22Rv1 (cell line): ENCODE measurements around the gene CDHR5.

Source experiments
- H3K27ac ChIP-seq: fragments of 450-650 bp; 2 replicates; pipeline ENCODE4 v1.5.1; 2017
- ZFX ChIP-seq: fragments of 450-650 bp; IDR thresholded peaks from 2 replicates; pipeline ENCODE4 v1.6.1; 2017; ENCODE audit warnings: antibody characterized with exemption, borderline replicate concordance
- TF ChIP-seq, protein P1 (sequence below): fragments of 450-650 bp; IDR thresholded peaks from 2 replicates; pipeline ENCODE4 v1.5.1; 2017; ENCODE audit warnings: mild to moderate bottlenecking

CDHR5 gene

DNA sequence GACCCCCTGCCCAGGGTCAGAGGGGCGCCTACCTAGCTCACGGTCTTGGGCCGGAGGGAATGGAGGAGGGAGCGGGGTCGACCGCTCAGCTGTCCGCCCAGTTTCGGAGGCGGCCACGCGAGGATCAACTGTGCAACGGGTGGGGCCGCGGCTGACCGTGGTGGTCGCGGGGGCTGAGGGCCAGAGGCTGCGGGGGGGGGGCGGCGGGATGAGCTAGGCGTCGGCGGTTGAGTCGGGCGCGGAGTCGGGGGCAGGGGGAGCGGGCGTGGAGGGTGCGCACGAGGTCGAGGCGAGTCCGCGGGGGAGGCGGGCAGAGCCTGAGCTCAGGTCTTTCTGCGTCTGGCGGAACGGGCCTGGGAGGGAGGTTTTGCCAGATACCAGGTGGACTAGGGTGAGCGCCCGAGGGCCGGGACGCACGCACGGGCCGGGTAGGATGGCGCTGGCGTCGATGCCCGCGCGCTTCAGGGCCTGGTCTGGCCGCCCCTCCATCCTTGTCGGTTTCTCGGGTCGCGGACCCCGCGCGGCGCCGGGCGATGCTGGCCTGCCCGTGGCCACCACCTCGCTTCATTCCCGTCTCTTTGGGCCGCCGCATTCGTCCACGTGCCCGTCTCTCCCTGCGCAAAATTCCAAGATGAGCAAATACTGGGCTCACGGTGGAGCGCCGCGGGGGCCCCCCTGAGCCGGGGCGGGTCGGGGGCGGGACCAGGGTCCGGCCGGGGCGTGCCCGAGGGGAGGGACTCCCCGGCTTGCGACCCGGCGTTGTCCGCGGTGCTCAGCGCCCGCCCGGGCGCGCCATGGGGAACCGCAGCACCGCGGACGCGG, 12.0 kb upstream of the CDHR5 start, which contains the start of gene DRD4:
DRD4 (plus strand) TSS at position 759 of the 822 bp plus-strand sequence; CDS start at position 795, 36 bp downstream.
- no peak for TF ChIP-seq ZFX
- TF ChIP-seq, protein P1, sequence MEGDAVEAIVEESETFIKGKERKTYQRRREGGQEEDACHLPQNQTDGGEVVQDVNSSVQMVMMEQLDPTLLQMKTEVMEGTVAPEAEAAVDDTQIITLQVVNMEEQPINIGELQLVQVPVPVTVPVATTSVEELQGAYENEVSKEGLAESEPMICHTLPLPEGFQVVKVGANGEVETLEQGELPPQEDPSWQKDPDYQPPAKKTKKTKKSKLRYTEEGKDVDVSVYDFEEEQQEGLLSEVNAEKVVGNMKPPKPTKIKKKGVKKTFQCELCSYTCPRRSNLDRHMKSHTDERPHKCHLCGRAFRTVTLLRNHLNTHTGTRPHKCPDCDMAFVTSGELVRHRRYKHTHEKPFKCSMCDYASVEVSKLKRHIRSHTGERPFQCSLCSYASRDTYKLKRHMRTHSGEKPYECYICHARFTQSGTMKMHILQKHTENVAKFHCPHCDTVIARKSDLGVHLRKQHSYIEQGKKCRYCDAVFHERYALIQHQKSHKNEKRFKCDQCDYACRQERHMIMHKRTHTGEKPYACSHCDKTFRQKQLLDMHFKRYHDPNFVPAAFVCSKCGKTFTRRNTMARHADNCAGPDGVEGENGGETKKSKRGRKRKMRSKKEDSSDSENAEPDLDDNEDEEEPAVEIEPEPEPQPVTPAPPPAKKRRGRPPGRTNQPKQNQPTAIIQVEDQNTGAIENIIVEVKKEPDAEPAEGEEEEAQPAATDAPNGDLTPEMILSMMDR = no peak
- no peak within 1 kb of the TSS for H3K27ac ChIP-seq

DNA sequence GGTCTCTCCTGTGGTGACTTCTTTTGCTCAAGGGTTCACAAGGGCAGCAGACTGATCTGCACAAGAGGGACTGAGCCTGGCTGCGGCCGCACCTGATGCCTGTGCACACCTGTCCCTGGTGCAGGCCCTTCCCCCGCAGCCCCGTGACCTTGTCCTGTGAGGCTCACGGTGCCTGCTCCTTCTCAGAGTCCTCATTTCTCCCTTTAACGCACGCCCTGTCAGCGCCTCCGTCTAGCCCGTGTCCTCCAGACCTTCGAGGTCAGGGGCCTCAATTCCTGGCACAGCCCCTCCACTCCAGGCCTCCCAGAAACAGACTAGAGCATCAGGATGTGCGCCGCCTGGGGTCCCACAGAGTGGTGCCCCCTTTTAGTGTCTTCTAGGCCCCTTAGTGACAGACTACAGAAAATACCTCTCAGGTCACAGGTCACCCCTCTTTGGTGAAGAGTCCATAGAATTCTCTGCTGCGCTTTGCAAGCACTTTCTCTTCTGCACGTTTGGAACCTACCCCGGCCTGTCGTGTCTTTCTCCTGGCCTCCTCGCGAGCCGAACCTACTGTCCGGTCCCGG, 11.3 kb upstream of the CDHR5 start:
- no peak for TF ChIP-seq ZFX
- TF ChIP-seq, protein P1 = no peak

DNA sequence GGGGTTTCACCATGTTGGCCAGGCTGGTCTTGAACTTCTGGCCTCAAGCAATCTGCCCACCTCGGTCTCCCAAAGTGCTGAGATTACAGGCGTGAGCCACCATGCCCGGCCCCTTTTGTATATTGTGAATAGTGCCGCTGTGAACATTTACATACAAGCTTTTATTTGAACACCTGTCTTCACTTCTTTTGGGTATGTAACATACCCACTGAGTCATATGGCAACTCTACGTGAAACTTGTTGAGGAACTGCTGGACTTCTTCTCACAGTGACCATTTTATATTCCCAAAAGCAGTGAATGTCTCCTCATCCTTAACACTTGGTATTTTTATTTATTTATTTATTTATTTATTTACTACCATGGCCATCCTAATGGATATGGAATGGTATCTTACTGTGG, 6.1 kb upstream of the CDHR5 start:
- TF ChIP-seq, protein P1 = no peak

More for the DNA sequence above, 11.3 kb upstream of the CDHR5 start:
- H3K27ac ChIP-seq = no peak overlapping the region

DNA sequence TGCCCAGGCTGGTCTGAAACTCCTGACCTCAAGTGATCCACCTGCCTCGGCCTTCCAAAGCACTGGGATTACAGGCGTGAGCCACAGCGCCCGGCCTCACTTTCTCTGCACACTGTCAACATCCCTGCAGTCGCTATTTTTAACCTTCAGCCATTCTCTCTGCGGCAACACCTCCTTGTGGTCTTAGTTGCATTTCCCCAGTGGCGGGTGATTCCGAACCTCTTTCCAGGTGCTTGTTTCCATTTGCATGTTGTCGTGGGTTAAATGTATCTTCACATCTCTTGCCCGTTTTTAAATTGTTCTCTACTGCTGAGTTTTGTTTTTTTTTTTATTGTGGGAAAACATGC, 4.5 kb upstream of the CDHR5 start:
- H3K27ac ChIP-seq = no peak overlapping the region
- TF ChIP-seq ZFX = no peak
- TF ChIP-seq, protein P1 = no peak

More for the DNA sequence above, 6.1 kb upstream of the CDHR5 start:
- H3K27ac ChIP-seq = no peak overlapping the region

DNA sequence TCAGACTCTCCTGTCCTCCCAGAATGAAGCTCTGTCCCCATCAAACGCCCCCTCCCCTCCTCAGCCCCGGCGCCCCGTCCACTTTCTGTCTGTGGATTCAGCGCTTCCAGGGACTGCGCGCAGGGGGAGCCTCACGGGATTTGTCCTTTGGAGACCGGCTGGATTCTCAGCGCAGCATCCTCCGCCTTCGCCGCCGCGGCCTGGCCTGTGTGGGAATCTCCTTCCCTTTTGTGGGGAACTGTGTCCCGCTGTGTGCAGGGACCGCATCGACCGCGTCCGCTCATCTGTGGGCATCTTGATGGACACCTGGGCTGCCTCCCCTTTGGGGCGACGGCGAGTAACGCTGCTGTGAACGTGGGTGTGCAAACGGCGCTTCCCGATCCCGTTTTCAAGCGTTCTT, 3.3 kb upstream of the CDHR5 start:
- H3K27ac ChIP-seq = no peak overlapping the region
- TF ChIP-seq, protein P1 = no peak
- no peak for TF ChIP-seq ZFX

DNA sequence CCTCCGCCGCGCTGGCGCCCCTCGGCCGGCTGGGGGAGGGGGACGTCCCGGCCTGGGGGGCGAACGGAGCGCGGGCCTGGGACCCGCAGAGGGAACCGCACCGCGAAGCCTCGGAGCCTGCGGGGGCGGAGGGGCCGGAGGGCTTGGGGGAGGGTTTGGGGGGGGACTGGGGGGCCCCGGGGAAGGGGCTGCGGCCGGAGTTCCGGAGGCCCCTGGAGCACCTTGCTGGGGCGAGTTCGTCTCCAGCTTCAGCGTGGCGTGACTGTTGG, 2.5 kb upstream of the CDHR5 start:
- TF ChIP-seq, protein P1 = no peak
- no peak for TF ChIP-seq ZFX
- no peak overlapping the region for H3K27ac ChIP-seq

DNA sequence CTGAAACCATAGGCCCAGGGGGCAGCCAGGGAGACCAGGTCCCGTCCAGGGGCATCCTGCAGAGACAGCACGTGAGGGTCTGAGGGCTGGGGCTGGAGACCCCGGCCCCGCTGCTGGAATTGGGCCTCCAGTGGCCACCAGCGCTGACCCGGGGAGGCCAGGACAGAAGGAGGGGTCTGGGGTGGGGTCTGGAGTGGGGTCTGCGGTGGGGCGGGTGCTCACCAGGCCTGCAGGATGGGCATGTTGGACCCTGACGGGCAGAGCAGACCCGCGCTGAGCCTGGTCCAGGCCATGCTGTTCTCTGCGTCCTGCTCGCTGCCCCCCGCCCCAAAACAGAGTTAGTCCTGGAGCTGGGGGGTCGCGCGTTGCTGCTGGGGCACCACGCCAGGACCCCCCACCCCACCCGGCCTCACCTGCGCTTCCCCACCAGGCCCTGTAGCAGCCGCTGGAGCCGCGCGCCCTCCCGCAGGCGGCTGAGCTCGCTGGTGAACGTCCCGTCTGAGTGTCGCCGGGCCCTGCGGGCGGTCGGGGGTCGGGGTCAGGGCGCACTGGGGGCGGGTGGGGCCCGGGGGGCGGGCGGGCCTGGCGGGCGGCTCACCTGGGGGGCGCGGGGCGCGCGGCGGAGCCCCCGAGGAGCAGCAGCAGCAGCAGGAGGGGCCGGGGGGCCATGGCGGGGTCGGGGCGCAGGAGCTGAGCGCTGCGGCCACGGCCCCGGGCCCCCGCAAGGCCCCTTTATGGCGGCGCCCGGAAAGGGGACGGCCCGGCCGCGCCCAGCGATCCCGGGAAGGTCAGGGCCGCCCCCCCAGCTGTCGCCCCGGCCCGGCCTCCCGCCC, 1.9 kb upstream of the CDHR5 start, which contains the start of gene SCT:
SCT (minus strand) TSS at position 707 of the 833 bp plus-strand sequence; CDS start at position 669, 38 bp downstream.
- no peak for TF ChIP-seq ZFX
- TF ChIP-seq, protein P1 = no peak
- H3K27ac ChIP-seq = no peak within 1 kb of the TSS
